ENCODE results near the gene RGL4. TPM values are rescaled to one million over a fixed set of nuclear protein-coding genes. Genes with fewer than 3 reads are reported as not detected.

RGL4 gene
- total and polyA plus RNA-seq, 2 donors (not counting 1 experiment from before 2014, with no cell fraction given), result 0.81 to 2.7 TPM

DNA sequence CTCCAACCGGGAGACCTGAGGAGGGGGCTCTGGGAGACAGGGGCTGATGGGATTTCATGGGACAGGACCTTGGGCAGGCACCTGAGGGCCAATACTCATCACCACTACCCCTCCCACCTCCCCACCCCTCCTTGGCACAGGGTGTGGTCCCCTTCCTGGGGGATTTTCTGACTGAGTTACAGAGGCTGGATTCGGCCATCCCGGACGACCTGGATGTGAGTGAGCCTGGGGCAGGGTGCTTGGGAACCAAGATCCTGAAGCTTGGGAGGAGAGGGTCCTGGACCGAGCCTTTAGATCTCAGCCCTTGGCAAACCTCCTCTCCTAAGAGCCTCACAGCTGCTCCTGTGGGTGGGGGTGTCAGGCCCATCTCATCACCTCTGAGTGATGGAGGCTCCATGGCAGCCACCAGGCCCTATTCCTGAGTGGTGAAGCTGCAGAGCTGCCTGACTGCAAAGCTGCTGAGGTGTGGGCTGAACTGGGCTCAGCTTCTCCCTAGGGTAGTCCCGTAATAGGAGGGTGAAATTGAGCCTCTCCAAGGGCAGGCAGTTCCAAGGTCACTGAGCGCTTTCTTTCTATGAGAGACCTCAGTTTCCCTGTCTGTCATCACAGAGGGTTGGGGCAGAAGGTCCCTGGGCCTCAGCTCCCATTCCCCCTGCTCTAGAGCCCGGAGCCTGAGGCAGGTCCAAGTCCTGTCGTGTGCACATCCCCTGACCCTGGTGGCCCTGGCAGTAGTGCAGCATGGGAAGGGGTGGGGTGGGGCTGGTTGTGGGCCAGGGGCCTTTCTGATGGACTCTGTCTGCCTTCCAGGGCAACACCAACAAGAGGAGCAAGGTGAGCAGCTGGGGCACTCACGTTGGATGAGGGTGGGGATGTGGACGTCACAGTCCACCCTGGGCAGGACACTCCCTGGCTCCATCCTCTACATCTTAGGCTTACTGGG lies 6.5 kb downstream of the RGL4 start:
- DNase-seq (no peak), ATAC-seq (ENCODE audit: low read depth) (no peak)
- no peaks in the 10 kb centered on the region for H3K9me3 ChIP-seq (ENCODE audit: control extremely low read depth in 1 of 3, control insufficient read depth in 2 of 3, insufficient read depth in 1 of 3, low read length in 2 of 3)
- H3K36me3 ChIP-seq (replicated peaks in 1 of 2; ENCODE audit: control extremely low read depth in 1 of 2, control insufficient read depth in 1 of 2, extremely low read depth in 1 of 2, insufficient read depth in 2 of 2, low read length in 1 of 2), result peaks cover 4 to 60% of the 10 kb centered on the region in 2 experiments
- H3K27ac ChIP-seq (ENCODE audit: low read length in 2 of 2), result peak overlapping the region; percentile 86 to 92
- H3K27me3 ChIP-seq (replicated peaks in 1 of 4; ENCODE audit: control extremely low read depth in 1 of 4, control insufficient read depth in 3 of 4, insufficient read depth in 4 of 4, low read length in 3 of 4), result no peaks in the 10 kb centered on the region
- Mint-ChIP-seq H3K9me3 (ENCODE audit: insufficient read depth) (no peaks in the 10 kb centered on the region), H3K4me3 (no peak overlapping the region), H3K4me1 (peaks cover 32% of the 10 kb centered on the region), H3K27ac (peak overlapping the region; percentile 67), H3K27me3 (no peaks in the 10 kb centered on the region)
- H2AFZ ChIP-seq (ENCODE audit: insufficient read depth, low read depth, low read length, poor library complexity, severe bottlenecking), result peak overlapping the region; percentile 76
- intact Hi-C loops (cut with micrococcal nuclease), result no loop called here
- H3K4me2 ChIP-seq (replicated peaks; ENCODE audit: low read depth, low read length, poor library complexity, severe bottlenecking), result peak overlapping the region; percentile 69
- ChIA-PET POLR2A (interaction anchor here (1.1 to 1.6 kb wide), 6 partner anchors 9 to 197 kb away, joined by 4 to 8 read pairs (median 6); partner anchors contain the start of genes MIF, SLC2A11 and ZNF70), CTCF (interaction anchor here (0.9 to 2.6 kb wide), 3 partner anchors 16 to 71 kb away, joined by 3 to 8 read pairs (median 5); partner anchors contain the start of gene CHCHD10)
- peak overlapping the region; percentile 38 for H3K9ac ChIP-seq (ENCODE audit: low read length)
- H3K4me3 ChIP-seq (ENCODE audit: control extremely low read depth in 1 of 5, extremely low read depth in 1 of 5, insufficient read depth in 1 of 5, low read depth in 2 of 5, low read length in 4 of 5), result peak overlapping the region in 2 of 5 experiments; percentile 25 to 36
- H3K79me2 ChIP-seq (ENCODE audit: control insufficient read depth, insufficient read depth, low read length), result peaks cover 39% of the 10 kb centered on the region
- no peak for TF ChIP-seq EZH2 (IDR thresholded peaks at IDR 0.05; ENCODE audit: borderline replicate concordance, insufficient read depth, low read depth, low read length, poor library complexity, severe bottlenecking)
- peaks cover 8% of the 10 kb centered on the region for H4K20me1 ChIP-seq (ENCODE audit: control insufficient read depth, insufficient read depth, low read length, poor library complexity, severe bottlenecking)
- WGBS (ENCODE audit: insufficient coverage), result 100% methylated on average over 2 of the region's 11 CpGs
- peaks cover 27 to 29% of the 10 kb centered on the region in 2 donors for H3K4me1 ChIP-seq (ENCODE audit: control insufficient read depth in 2 of 2, insufficient read depth in 2 of 2, low read length in 2 of 2)

DNA sequence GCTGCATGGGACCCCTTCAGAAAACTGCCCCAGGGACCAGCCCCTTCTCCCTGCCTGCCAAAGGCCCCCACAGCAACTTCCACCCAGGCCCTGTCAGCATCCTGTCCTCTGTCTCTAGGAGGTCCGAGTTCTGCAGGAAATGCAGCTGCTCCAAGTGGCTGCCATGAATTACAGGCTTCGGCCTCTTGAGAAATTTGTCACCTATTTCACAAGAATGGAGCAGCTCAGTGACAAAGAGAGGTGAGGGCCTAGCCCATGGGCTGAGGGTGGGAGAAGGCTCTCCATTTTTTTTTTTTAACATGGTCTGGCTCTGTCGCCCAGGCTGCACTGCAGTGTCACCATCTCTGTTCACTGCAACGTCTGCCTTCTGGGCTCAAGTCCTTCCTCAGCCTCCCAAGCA lies 7.3 kb downstream of the RGL4 start:
- ATAC-seq (ENCODE audit: low read depth), result no peak
- no peak overlapping the region for H3K4me3 ChIP-seq (ENCODE audit: control extremely low read depth in 1 of 5, extremely low read depth in 1 of 5, insufficient read depth in 1 of 5, low read depth in 2 of 5, low read length in 4 of 5)
- no peak overlapping the region for H3K4me3 Mint-ChIP-seq
- ChIA-PET POLR2A (no interaction called here), CTCF (interaction anchor here (0.9 to 2.6 kb wide), 2 partner anchors 15 to 70 kb away, joined by 3 to 8 read pairs; partner anchors contain the start of gene CHCHD10)
- peaks cover 45% of the 10 kb centered on the region for H3K79me2 ChIP-seq (ENCODE audit: control insufficient read depth, insufficient read depth, low read length)
- no peak for DNase-seq
- peaks cover 30% of the 10 kb centered on the region for H3K4me1 Mint-ChIP-seq
- 76% methylated on average over 3 of the region's 4 CpGs for WGBS (ENCODE audit: insufficient coverage)
- no peaks in the 10 kb centered on the region for H3K27me3 ChIP-seq (replicated peaks in 1 of 4; ENCODE audit: control extremely low read depth in 1 of 4, control insufficient read depth in 3 of 4, insufficient read depth in 4 of 4, low read length in 3 of 4)
- H3K4me2 ChIP-seq (replicated peaks; ENCODE audit: low read depth, low read length, poor library complexity, severe bottlenecking), result no peak overlapping the region
- no peaks in the 10 kb centered on the region for H3K27me3 Mint-ChIP-seq
- no peaks in the 10 kb centered on the region for H3K9me3 Mint-ChIP-seq (ENCODE audit: insufficient read depth)
- TF ChIP-seq, protein P1, sequence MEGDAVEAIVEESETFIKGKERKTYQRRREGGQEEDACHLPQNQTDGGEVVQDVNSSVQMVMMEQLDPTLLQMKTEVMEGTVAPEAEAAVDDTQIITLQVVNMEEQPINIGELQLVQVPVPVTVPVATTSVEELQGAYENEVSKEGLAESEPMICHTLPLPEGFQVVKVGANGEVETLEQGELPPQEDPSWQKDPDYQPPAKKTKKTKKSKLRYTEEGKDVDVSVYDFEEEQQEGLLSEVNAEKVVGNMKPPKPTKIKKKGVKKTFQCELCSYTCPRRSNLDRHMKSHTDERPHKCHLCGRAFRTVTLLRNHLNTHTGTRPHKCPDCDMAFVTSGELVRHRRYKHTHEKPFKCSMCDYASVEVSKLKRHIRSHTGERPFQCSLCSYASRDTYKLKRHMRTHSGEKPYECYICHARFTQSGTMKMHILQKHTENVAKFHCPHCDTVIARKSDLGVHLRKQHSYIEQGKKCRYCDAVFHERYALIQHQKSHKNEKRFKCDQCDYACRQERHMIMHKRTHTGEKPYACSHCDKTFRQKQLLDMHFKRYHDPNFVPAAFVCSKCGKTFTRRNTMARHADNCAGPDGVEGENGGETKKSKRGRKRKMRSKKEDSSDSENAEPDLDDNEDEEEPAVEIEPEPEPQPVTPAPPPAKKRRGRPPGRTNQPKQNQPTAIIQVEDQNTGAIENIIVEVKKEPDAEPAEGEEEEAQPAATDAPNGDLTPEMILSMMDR (IDR thresholded peaks at IDR 0.05), result no peak
- TF ChIP-seq EZH2 (IDR thresholded peaks at IDR 0.05; ENCODE audit: borderline replicate concordance, insufficient read depth, low read depth, low read length, poor library complexity, severe bottlenecking), result no peak
- H2AFZ ChIP-seq (ENCODE audit: insufficient read depth, low read depth, low read length, poor library complexity, severe bottlenecking), result no peak overlapping the region
- H3K9ac ChIP-seq (ENCODE audit: low read length), result no peak overlapping the region
- intact Hi-C loops (cut with micrococcal nuclease), result no loop called here
- H3K4me1 ChIP-seq (ENCODE audit: control insufficient read depth in 2 of 2, insufficient read depth in 2 of 2, low read length in 2 of 2), result peaks cover 27 to 29% of the 10 kb centered on the region in 2 donors
- H3K9me3 ChIP-seq (ENCODE audit: control extremely low read depth in 1 of 3, control insufficient read depth in 2 of 3, insufficient read depth in 1 of 3, low read length in 2 of 3), result no peaks in the 10 kb centered on the region
- peaks cover 4 to 61% of the 10 kb centered on the region in 2 experiments for H3K36me3 ChIP-seq (replicated peaks in 1 of 2; ENCODE audit: control extremely low read depth in 1 of 2, control insufficient read depth in 1 of 2, extremely low read depth in 1 of 2, insufficient read depth in 2 of 2, low read length in 1 of 2)
- peaks cover 12% of the 10 kb centered on the region for H4K20me1 ChIP-seq (ENCODE audit: control insufficient read depth, insufficient read depth, low read length, poor library complexity, severe bottlenecking)
- H3K27ac ChIP-seq (ENCODE audit: low read length in 2 of 2), result no peak overlapping the region
- no peak overlapping the region for H3K27ac Mint-ChIP-seq

Measured in B cell (primary cell).